ENCODE results near the gene ZSCAN22. TPM values are rescaled to one million over a fixed set of nuclear protein-coding genes. Genes with fewer than 3 reads are reported as not detected.

ZSCAN22 gene
- total RNA-seq, 1 experiment from 2014 or later: 4.6 TPM

DNA sequence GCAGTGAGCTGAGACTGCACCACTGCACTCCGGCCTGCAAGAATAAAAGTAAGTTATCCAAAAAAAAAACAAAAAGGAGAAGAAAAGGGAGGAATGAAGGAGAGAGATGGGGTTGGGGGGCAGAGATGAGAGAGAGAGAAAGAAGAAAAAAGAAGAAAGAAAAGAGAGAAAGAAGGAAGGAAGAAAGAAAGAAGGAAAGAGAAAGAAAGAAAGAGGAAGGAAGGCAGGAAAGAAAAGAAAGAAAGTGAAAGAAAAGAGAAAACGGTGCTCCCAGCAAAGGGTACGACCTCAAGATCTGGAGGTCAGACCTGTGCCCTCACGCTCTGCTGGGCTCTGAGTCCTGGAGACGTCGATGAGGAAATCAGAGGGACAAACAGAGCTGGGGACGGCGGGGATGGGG, 22.8 kb downstream of the ZSCAN22 start:
- no TSS peak for BruUV-seq (replicated peaks)
- Histone ChIP-seq H3K9ac (ENCODE audit: low read length) (no peak overlapping the region), H3K27me3 (ENCODE audit: insufficient read depth, low read length) (no peaks in the 10 kb centered on the region), H3K4me2 (ENCODE audit: low read length) (no peak overlapping the region), H3K36me3 (ENCODE audit: control insufficient read depth in 1 of 2, insufficient read depth in 2 of 2, low read length in 2 of 2) (no peaks in the 10 kb centered on the region), H2AFZ (ENCODE audit: low read depth, low read length, poor library complexity, severe bottlenecking) (no peak overlapping the region), H3K9me2 (ENCODE audit: insufficient read depth) (no peaks in the 10 kb centered on the region), H3K27ac (ENCODE audit: low read depth, low read length) (no peak overlapping the region), H3K79me2 (ENCODE audit: insufficient read depth, low read length) (no peaks in the 10 kb centered on the region), H3K4me1 (ENCODE audit: control insufficient read depth in 1 of 2, insufficient read depth in 2 of 2, low read length in 2 of 2) (no peaks in the 10 kb centered on the region), H4K20me1 (ENCODE audit: insufficient read depth) (no peaks in the 10 kb centered on the region), H3K9me3 (ENCODE audit: control insufficient read depth in 1 of 2, insufficient read depth in 1 of 2, low read depth in 1 of 2, low read length in 2 of 2) (no peaks in the 10 kb centered on the region), H3K4me3 (replicated peaks in 1 of 2; ENCODE audit: low read depth in 1 of 2, low read length in 2 of 2) (no peak overlapping the region)
- ATAC-seq (no peak), DNase-seq (ENCODE audit: low read depth, low spot score) (no peak)
- ChIA-PET POLR2A (no interaction called here), CTCF (no interaction called here), RAD21 (ENCODE audit: low non-redundant PET in 1 of 2, low total read pairs in 2 of 2, uncharacterized antibody in 2 of 2, unreplicated experiment in 2 of 2) (interaction anchor here in 1 of 2 experiments (0.6 kb wide), 1 partner anchor 27 kb away, joined by 3 read pairs; no protein-coding TSS in a partner anchor)
- intact Hi-C loops (cut with micrococcal nuclease): no loop called here
- TF ChIP-seq EZH2 (IDR thresholded peaks at IDR 0.05) (no peak), ELF1 (IDR thresholded peaks at IDR 0.05; ENCODE audit: borderline replicate concordance, low read depth) (no peak), SP1 (IDR thresholded peaks at IDR 0.05; ENCODE audit: low read depth) (no peak), JUND (IDR thresholded peaks at IDR 0.05) (no peak), SRF (IDR thresholded peaks at IDR 0.05; ENCODE audit: low read depth) (no peak), EGR1 (IDR thresholded peaks at IDR 0.05; ENCODE audit: low read depth) (no peak), ZNF274 (IDR thresholded peaks at IDR 0.05; ENCODE audit: low read depth, low read length) (no peak), YY1 (IDR thresholded peaks at IDR 0.05; ENCODE audit: extremely low read depth, insufficient replicate concordance, low read depth, low read length) (no peak)
- TF ChIP-seq, protein P1, sequence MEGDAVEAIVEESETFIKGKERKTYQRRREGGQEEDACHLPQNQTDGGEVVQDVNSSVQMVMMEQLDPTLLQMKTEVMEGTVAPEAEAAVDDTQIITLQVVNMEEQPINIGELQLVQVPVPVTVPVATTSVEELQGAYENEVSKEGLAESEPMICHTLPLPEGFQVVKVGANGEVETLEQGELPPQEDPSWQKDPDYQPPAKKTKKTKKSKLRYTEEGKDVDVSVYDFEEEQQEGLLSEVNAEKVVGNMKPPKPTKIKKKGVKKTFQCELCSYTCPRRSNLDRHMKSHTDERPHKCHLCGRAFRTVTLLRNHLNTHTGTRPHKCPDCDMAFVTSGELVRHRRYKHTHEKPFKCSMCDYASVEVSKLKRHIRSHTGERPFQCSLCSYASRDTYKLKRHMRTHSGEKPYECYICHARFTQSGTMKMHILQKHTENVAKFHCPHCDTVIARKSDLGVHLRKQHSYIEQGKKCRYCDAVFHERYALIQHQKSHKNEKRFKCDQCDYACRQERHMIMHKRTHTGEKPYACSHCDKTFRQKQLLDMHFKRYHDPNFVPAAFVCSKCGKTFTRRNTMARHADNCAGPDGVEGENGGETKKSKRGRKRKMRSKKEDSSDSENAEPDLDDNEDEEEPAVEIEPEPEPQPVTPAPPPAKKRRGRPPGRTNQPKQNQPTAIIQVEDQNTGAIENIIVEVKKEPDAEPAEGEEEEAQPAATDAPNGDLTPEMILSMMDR (IDR thresholded peaks at IDR 0.05 in 2 of 3, conservative IDR thresholded peaks at IDR 0.05 in 1 of 3; ENCODE audit: borderline replicate concordance in 1 of 3, insufficient read depth in 1 of 3, low read depth in 2 of 3, low read length in 2 of 3): no peak
